ENCODE data around the gene PLEKHA6.
A peak's percentile ranks its signal among the peaks of the same experiment; 100 is the strongest.
"Not testable (repeated sequence)": the region's sequence is repeated elsewhere in the genome, so short reads cannot be mapped to it uniquely, and the experiment has no call there.

The PLEKHA6 gene

GRCh38 chr1:204258213-204259115 lies 101.3 kb downstream of the PLEKHA6 start:
- DNase-seq, result peak; percentile 53

- no peak for DNase-seq
Observed at GRCh38 chr1:204257446-204257845, 102.3 kb downstream of the PLEKHA6 start.

GRCh38 chr1:204256531-204256930 lies 103.2 kb downstream of the PLEKHA6 start:
- no peak for DNase-seq

- DNase-seq, result no peak
Observed at GRCh38 chr1:204255966-204256365, 103.8 kb downstream of the PLEKHA6 start.

- DNase-seq, result peak; percentile 77
Observed at GRCh38 chr1:204255225-204255624, 104.5 kb downstream of the PLEKHA6 start.

GRCh38 chr1:204254031-204254661 lies 105.6 kb downstream of the PLEKHA6 start:
- DNase-seq, result no peak

- no peak for DNase-seq
Observed at GRCh38 chr1:204251926-204252689, 107.6 kb downstream of the PLEKHA6 start.

- no peak for DNase-seq
Observed at GRCh38 chr1:204251286-204251685, 108.4 kb downstream of the PLEKHA6 start.

- DNase-seq, result no peak
Observed at GRCh38 chr1:204250428-204251030, 109.2 kb downstream of the PLEKHA6 start.

GRCh38 chr1:204249736-204250427 lies 109.8 kb downstream of the PLEKHA6 start:
- DNase-seq, result no peak

GRCh38 chr1:204248954-204249353 lies 110.8 kb downstream of the PLEKHA6 start:
- no peak for DNase-seq

GRCh38 chr1:204246876-204247275 lies 112.9 kb downstream of the PLEKHA6 start:
- DNase-seq, result no peak

- DNase-seq, result no peak
Observed at GRCh38 chr1:204242920-204243319, 116.8 kb downstream of the PLEKHA6 start.

GRCh38 chr1:204241914-204242313 lies 117.8 kb downstream of the PLEKHA6 start:
- no peak for DNase-seq

- DNase-seq, result no peak
Observed at GRCh38 chr1:204241050-204241449, 118.7 kb downstream of the PLEKHA6 start.

- no peak for DNase-seq
Observed at GRCh38 chr1:204240233-204240632, 119.5 kb downstream of the PLEKHA6 start.

- DNase-seq, result not testable (repeated sequence)
Observed at GRCh38 chr1:204239401-204239800, 120.3 kb downstream of the PLEKHA6 start.

GRCh38 chr1:204238520-204238919 lies 121.2 kb downstream of the PLEKHA6 start:
- DNase-seq, result not testable (repeated sequence)

GRCh38 chr1:204237515-204237914 lies 122.2 kb downstream of the PLEKHA6 start:
- DNase-seq, result not testable (repeated sequence)

GRCh38 chr1:204232526-204232925 lies 127.2 kb downstream of the PLEKHA6 start:
- DNase-seq, result no peak

GRCh38 chr1:204230211-204230610 lies 129.5 kb downstream of the PLEKHA6 start:
- no peak for DNase-seq

GRCh38 chr1:204228896-204229295 lies 130.8 kb downstream of the PLEKHA6 start:
- no peak for DNase-seq

Data from NCI-H345 (cell line).